NCI-H2081 (cell line): ENCODE results near the gene C6orf15.

Experiments
- DNase-seq, 2 experiments: peaks; one replicate each; lab custom pipeline; 2025; lab: John Stamatoyannopoulos, UW

C6orf15 gene

DNA sequence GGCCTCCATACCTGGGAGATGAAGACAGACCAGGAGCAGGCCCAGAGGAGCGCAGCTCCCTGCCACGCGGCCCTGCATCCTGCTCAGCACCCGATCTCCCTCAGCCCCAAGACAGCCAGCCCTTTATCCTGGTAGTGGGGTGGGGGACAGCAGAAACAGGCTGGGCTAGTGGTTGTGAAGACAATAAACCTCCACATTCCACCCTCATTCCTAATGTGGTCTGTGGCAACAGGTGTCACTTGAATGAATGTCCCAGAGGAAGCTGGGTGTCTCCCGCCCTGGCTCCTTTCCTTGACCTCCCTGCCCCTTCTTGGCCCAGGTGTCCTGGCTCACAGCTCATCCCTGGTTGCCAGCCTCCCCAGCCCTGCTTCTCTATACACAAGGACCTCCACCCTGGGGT, at the start of gene C6orf15:
Gene C6orf15 (minus strand): TSS at position 98 of the 400 bp plus-strand sequence. CDS start 20 bp downstream, at position 78.
- DNase-seq = no peak

DNA sequence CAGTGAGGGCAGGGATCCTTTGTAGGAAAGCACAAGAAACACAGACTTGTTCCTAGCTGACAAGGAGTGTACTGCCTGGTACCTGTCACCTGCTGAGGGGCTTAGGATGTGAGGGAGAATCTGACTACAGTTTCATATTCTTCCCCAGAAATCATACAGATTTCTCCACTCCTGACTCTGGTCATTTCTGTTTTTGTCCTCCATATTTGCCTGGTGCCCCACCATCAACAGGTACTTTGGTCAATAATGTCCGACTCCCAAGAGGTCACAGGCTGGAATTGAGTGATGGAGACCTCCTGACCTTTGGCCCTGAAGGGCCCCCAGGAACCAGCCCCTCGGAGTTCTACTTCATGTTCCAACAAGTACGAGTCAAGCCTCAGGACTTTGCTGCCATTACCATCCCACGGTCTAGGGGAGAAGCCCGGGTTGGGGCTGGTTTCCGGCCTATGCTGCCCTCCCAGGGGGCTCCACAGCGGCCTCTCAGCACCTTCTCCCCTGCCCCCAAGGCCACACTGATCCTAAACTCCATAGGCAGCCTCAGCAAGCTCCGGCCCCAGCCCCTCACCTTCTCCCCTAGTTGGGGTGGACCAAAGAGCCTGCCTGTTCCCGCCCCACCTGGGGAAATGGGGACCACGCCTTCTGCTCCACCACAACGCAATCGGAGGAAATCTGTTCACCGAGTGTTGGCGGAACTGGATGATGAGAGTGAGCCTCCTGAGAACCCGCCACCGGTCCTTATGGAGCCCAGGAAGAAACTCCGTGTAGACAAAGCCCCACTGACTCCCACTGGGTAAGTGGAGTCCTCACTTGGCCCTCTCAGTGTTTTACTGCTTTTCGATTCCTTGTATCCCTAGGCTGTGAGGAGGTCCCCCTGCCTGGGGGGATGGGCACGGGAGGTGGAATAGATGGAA, 49.1 kb upstream of the C6orf15 start:
- DNase-seq = no peak

DNA sequence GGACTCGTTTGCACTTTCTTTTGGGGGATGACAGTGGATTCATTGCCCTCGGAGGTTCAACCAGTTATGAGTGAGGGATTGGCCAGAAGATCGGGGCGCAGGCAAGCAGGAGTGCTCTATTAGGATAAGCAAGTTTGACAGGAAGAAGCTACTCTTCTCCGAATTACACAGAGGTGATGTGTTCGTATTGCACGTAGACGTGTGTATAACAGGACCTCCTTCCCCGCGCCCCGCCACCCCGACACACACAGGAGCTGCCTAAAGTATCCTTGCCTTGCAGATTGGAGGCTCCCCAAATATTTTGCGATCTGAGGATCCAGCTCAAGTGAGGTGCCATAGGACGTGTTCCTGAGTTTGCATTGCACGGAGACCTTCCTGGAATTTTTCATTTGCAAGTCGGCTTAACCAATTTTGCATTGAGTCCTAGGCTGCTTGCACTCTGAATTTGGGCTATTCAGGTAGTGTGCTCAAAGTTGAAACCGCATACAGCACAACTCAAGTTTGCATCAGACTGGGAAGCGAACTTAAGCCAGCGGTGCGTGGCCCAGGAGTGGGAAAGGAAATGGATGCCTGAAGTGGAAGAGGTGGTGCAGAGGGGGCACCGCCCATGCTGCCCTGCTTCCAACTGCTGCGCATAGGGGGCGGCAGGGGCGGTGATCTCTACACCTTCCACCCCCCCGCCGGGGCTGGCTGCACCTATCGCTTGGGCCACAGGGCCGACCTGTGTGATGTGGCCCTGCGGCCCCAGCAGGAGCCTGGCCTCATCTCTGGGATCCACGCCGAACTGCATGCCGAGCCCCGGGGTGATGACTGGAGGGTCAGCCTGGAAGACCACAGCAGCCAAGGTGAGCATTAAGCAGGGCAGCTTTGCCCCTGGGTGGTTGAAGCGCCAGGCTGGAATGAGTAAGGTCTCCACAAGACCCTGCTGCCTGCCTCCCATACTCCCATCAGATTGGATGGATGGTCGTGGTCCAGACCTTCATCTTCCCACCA, 46.8 kb upstream of the C6orf15 start:
- peak; percentile 5 to 23 for DNase-seq

DNA sequence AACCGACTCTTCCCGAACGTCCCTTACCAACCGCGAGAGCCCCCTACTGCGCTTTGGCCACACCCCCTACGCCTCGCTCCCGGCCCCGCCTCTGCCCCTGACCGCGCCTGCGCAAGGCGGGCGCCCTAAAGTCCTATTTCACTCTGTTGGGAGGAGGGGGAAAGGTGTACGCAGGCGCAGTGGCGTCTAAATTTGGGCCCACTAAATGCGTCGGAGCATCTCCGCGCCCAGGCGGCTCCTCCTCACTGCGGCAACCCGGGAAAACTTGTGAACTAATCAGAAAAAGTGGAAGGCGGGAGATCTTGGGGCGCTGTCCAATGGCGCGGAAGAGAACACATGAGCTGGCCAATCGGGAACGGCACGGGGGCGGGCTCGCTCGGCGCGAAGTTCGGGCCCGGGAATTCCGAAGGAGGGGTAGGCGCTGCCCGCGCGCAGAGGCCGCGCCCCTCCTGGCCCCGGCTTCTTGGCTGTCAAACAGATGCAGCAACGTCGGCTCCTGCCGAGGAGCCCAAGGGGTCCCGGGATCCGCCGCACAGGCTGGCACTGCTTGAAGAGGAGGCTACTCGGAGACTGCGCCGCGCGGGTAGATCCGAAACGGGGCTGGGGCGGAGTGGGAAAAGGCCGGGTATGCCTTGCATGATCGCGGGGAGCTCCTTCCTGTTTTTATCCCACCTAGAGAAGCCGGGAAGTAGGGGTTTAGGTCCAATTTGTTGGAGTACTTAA, 45.9 kb upstream of the C6orf15 start, which contains the start of gene TCF19:
Gene TCF19 (plus strand): TSS at position 450 of the 723 bp plus-strand sequence. CDS start 881 bp downstream, outside the sequence.
- peak; percentile 98 for DNase-seq

DNA sequence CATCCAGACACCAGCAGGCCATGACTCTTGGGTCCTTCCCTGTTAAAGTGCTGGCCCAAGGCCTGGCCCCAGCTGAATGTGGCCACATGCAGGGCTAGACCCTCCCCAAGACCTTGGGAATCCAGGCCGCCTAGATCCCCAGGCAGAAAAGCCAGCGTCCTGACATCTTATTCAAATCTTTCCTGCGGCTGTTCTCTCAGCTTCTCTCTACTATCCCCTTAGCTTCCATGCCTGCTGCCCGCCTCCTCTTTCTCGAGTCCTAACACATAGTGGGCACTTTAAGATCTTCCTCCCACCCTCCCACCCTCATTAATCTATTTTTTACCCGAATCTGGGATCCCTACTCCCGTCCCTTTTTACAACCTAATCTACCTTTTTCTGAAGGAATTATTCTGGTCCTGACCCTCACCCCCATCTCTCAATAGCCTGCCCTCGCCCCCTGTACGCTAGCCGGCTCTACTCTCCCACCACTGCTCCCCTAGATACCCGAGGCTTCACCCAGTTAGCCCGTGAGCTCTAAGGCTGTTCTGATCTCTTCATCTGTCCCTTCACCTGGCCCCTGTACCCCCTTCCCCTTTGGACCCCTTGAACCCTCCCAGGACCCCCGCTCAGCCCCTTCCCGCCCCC, 45.3 kb upstream of the C6orf15 start, which contains the start of gene CCHCR1:
Gene CCHCR1 (minus strand): TSS at position 290 of the 627 bp plus-strand sequence. CDS start 202 bp downstream, at position 88.
- DNase-seq = no peak

DNA sequence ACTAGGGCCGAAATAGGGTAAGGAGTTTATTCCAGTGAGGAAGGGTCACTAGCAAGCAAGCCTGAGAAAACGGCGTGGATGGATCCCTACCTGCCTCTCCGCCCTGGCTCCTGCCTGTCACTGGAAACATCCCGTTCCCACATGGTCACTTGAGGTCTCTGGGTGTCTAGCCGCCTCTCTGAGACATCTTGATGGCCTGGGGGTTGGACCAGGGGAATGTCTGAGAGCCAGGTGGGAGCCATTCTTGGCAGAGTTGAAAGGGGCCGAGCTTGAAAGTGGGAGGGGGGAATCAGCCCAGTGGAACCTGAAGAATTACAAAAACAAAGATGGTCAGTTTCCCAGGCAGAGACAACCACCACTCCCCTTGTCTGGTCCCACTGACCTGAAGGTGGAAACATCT, 44.3 kb upstream of the C6orf15 start:
- DNase-seq = no peak

DNA sequence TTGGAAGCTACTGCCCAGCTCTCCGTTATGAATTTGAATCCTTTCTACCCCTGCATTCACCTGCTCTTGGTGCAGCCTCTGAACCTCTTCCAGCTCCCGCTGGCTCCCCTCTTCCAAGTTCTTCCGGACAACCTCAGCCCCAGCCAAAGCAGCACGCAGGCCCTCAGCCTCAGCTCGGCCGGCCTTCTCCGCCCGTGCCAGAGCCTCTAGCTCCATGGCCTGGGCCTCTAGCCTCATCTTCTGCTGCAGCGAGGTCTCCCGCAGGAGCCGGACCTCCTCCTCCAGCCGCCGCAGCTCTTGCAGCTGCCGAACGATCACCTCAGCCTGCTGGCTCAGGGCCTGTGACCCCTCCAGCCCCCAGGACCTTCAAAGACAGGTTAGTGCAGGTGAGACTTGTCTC, 42.1 kb upstream of the C6orf15 start:
- no peak for DNase-seq

DNA sequence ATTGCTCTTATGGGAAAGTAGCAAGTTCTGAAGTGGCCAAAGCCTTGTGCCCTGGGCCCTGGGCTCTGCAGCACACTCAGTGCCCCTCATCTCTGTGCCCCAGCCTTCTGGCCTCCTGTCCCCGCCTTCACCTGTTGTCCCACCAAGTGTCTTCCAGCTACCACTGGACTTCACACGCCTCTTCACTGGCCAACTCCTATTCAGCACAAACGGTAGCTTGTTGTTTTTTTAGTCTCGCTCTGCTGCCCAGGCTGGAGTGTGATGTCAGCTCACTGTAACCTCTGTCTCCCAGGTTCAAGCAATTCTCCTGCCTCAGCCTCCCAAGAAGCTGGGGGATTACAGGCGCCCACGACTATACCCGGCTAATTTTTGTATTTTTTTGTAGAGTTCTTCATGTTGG, 40.4 kb upstream of the C6orf15 start:
- DNase-seq = no peak

DNA sequence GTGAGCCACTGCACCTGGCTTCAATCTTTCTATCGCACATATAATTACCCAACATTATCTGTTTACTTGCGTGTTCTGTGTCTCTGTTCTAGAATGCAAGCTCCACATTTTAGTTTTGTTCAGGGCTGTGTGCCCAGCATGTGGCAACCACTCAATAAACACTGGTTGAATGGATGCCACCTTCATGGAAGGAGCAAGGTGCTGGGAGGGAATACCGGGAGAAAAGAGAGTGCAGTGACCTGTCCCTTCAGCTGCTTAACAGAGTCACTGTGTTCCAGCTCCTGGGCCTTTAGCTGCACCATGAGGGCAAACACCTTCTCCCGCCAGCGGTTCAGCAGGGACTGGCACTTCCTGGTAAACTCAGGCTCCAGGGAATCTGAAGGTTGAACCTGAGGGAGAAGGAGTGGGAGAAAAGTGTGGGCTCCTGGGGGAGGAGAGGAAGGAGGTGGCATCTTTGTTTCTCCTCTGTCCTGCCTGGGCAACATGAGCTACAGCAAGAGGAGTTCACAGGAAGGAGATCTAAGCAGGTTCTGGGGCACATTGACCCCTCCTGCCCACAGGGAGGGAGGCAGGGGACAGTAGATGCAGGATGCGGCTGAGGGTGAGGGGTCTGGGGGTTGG, 37.6 kb upstream of the C6orf15 start:
- DNase-seq = no peak

DNA sequence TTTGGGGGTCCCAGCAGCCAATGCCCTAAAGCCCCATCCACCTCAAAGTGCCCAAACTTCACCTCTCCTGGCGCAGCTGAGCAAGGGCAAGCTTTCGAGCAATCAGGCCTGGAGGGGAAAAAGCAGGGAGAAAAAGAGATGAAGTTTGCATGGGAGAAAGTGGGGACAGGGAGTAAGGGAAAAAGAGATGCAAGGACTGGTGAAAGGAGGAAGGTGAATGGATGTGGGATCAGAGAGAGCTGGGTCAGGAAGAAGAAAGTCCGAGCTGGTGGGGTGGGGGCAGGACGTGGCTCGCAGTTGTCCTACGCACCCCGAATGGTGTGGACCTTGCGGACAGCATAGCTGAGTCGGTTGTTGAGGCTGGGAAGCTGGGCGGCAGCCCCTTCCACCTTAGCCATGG, 33.0 kb upstream of the C6orf15 start:
- DNase-seq = no peak

DNA sequence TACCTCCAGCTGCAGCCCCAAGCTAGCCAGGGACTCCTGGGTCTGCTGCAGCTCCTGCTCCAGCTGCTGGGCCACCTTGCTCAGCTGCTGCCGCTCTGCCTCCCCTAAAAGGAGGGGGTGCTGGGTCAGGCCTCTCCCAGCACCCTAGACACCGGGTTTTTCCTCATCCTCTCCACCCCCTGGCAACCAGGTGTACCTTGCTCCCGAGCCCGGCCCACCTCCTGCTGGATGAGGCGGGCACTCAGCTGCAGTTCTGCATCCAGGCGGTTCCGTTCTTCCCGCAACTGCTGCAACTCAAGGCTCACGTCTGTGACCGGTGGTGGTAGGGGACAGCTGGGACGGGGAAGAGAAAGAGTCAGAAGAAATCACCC, 32.6 kb upstream of the C6orf15 start:
- DNase-seq = no peak

DNA sequence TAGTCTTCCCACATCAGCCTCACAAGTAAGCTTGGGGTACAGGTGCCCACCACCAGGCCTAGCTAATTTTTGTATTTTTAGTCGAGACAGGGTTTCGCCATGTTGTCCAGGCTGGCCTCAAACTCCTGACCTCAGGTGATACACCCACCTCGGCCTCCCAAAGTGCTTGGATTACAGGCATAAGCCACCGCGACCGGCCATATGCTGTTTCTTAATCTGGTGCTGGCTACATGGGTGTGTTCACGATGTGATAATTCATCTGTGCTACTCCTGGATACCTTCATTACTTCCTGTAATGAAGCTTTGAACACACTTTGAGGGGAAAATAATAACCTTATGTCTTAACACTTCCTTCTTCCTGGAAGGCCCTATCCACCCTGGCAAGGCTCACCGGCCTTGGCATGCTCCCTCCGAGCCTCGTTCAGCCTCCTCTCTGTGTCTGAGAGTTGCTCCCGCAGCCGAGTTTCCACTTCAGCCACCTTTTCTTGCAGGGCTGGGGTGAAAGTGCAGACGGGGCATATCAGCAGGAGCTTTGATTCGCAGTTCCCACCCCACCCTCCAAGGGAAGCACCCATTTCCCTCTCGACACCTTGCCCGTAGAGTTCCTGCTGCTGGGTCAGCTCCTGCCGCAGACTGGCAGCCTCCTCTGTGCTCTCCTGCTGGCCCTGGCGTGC, 32.1 kb upstream of the C6orf15 start:
- no peak for DNase-seq

DNA sequence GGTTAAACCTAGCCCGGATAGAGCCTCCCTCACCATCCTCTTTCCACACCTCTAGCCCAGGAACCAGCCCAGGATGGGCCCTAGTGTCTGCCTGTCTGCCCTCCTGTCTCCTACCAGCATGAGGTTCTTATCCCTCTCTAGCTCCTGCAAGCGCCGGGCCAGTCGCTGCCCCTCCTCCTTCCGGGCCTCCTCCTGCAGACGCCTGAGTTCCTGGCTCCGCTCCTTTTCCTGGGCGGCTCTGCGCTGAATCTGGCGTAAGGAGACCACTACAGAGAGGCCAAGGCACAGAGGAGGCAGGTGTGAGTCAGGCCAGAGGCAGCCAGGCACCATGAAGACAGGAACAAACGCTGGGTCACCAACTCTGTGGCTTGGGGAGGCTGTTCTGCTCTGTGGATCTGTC, 30.8 kb upstream of the C6orf15 start:
- DNase-seq = no peak

DNA sequence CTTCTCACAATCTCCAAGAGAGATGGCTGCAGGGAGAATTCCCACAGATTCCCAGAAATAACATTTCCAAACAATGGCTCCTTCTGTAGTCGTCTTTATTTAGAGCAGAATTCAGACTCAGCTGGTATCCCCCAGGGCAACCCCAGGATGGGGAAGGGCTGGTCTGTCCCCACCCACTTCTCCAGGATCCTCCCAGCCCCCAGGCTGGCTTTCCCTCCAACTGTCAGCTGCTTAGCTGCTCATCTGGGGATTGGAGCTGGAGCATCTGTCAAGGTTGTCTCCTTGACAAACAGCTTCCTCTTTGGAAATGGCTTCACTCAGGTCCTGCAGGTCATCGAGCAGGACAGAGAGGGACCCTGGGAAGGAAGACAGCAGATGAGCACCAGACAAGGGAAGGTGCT, 30.0 kb upstream of the C6orf15 start:
- no peak for DNase-seq

DNA sequence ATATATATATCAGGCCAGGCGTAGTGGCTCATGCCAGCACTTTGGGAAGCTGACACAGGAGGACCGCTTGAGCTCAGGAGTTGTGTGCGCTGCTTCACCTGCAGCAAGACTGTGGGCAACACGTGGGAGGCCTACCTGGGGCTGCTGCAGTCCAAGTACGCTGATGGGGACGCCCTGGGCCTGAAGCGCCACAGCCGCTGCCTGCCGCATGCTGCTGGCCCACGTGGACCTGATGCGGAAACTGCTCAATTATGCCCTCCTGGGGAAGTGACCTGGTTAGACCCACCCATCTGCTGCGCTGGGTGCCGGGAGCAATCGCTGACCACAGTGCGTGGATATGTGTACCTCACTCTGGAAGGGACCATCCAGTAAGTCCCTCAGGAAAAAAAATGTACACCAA, 28.3 kb upstream of the C6orf15 start:
- no peak for DNase-seq

DNA sequence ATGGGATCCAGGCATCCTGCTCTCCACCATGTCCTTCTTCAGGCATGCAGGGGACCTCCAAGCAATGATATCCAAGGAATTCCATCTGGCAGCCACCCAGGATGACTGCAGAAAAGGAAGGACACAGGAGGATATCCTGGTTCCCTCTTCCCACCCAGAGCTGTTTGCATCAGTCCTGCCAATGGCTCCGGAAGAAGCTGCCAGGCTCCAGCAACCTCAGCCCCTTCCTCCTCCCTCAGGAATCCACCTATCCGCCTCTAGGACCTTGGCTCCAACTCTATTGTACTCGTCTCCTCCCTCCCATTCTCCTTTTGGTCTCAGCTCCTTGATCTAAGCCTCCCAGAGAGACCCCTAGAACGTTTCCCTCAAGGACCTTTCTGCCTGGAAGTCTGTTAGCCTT, 27.2 kb upstream of the C6orf15 start:
- DNase-seq = no peak

DNA sequence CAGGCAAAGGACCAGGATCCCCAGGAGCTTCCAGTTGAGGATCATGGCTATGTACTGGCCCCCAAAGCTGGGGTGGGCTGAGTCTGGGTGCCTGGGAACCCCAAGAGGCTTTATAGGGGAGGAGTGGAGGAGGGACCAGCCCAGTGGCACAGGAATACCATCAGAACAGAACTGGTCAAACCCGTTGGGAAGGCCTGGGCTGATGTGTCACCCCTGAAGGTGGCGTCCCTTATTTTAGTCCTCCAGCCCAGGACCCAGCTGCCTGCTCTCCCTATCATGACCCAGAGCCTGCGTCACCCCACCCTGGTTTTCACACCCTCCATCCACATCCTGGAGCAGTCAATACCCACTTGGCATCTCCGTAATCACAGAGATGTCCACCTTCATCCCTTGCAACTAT, 26.6 kb upstream of the C6orf15 start, which contains the start of gene PSORS1C2:
Gene PSORS1C2 (minus strand): TSS at position 85 of the 400 bp plus-strand sequence. CDS start 40 bp downstream, at position 45.
- DNase-seq = no peak

DNA sequence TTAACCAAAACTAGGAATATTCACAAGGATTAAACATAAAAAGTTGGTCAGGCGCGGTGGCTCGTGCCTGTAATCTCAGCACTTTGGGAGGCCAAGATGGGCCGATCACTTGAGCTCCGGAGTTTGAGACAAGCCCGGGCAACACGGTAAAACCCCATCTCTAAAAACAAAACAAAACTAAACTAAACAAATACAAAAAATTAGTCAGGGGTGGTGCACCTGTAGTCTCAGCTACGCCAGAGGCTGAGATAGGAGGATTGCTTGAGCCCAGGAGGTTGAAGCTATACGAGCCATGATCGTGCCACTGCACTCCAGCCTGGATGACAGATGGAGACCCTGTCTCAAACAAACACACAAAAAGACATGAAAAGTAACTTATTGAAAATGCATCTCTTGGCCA, 23.3 kb upstream of the C6orf15 start:
- DNase-seq = no peak

DNA sequence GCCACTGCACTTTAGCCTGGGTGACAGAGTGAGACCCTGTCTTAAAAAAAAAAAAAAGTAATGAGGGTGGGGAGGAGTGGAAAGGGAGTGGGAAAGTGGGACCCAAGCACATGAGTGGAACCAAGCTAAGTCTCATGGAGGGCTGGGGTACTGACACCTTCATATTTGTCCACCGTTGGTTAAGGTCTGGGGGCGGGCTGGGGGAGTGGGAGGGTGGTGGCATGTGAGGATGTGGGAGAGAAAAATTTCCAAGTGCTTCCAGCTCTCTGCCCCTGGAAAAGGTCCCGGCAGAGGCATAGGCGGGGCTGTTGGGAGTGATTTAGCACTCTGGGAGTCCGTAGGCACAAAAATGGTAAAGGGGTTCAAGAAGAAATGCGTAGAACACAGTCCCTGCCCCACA, 20.4 kb upstream of the C6orf15 start:
- DNase-seq = no peak

DNA sequence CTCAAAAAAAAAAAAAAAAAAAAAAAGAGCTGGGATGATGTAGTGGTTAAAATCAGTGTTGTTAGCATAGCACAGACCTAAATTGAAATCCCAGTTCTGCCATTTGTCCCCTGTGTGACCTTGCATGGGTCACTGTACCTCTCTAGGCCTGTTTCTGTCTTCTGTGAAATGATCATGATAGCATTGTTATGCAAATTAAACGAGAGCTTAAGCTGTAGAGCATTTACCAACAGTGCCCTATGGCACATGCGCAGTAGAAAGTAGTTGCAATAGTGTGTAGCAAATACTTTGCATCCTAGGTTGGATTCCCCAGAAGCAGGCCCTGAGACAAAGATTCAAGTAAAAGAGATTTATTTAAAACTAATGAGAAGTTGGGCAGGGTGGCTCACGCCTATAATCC, 19.2 kb upstream of the C6orf15 start:
- no peak for DNase-seq
